H9 (cell line): ENCODE data around the gene B3GNT9. TPM values are rescaled to one million over a fixed set of nuclear protein-coding genes. Genes with fewer than 3 reads are reported as not detected.
A peak's percentile ranks its signal among the peaks of the same experiment; 100 is the strongest.

Experiments used
- DNase-seq: peaks from one replicate; pipeline ENCODE4 v3.0.0-alpha.2; 2017
- H2AFZ ChIP-seq: one replicate; pipeline ENCODE4 v1.6.1; 2013; ENCODE audit warnings: mild to moderate bottlenecking, low read length, control low read depth, moderate library complexity
- H2AK5ac ChIP-seq: 2 replicates; pipeline ENCODE4 v1.6.1; 2013; ENCODE audit warnings: low read length, control low read depth, mixed read lengths; ENCODE audit not compliant: insufficient read length
- H2BK120ac ChIP-seq: one replicate; pipeline ENCODE4 v1.6.1; 2013; ENCODE audit warnings: low read depth, mild to moderate bottlenecking, low read length, control low read depth, inconsistent platforms; ENCODE audit not compliant: poor library complexity, severe bottlenecking
- H2BK12ac ChIP-seq: 2 replicates; pipeline ENCODE4 v1.6.1; 2013; ENCODE audit warnings: low read length, control low read depth, mixed read lengths, low read depth; ENCODE audit not compliant: insufficient read length
- H2BK15ac ChIP-seq: 2 replicates; pipeline ENCODE4 v1.6.1; 2013; ENCODE audit warnings: low read depth, low read length, control low read depth
- H2BK20ac ChIP-seq: one replicate; pipeline ENCODE4 v1.6.1; 2013; ENCODE audit warnings: low read depth, mild to moderate bottlenecking, low read length, control low read depth, inconsistent platforms; ENCODE audit not compliant: poor library complexity, severe bottlenecking
- H2BK5ac ChIP-seq: 2 replicates; pipeline ENCODE4 v1.6.1; 2013; ENCODE audit warnings: low read length, control low read depth, mixed read lengths; ENCODE audit not compliant: insufficient read length
- H3K14ac ChIP-seq: 2 replicates; pipeline ENCODE4 v1.6.1; 2013; ENCODE audit warnings: low read length, control low read depth; ENCODE audit not compliant: insufficient read depth
- H3K18ac ChIP-seq: 2 replicates; pipeline ENCODE4 v1.6.1; 2013; ENCODE audit warnings: low read depth, mild to moderate bottlenecking, mixed read lengths, low read length, control low read depth; ENCODE audit not compliant: insufficient read length
- H3K23ac ChIP-seq: 2 replicates; pipeline ENCODE4 v1.6.1; 2013; ENCODE audit warnings: low read length, control low read depth, mixed read lengths, low read depth; ENCODE audit not compliant: insufficient read length
- H3K23me2 ChIP-seq: 2 replicates; pipeline ENCODE4 v1.6.1; 2013; ENCODE audit warnings: low read depth, mild to moderate bottlenecking, mixed read lengths, low read length, control low read depth; ENCODE audit not compliant: insufficient read length, poor library complexity, severe bottlenecking
- H3K27ac ChIP-seq: 2 replicates; pipeline ENCODE4 v1.5.1; 2013; ENCODE audit warnings: low read length, control low read depth, mixed read lengths, low read depth; ENCODE audit not compliant: insufficient read length
- H3K27me3 ChIP-seq: 2 replicates; pipeline ENCODE4 v1.6.1; 2013; ENCODE audit warnings: low read length, control low read depth, inconsistent platforms; ENCODE audit not compliant: insufficient read depth
- H3K4ac ChIP-seq: 2 replicates; pipeline ENCODE4 v1.6.1; 2013; ENCODE audit warnings: low read depth, mild to moderate bottlenecking, control low read depth, inconsistent platforms, low read length, moderate library complexity
- H3K4me1 ChIP-seq: 2 replicates; pipeline ENCODE4 v1.6.1; 2013; ENCODE audit warnings: low read length, control low read depth, inconsistent platforms; ENCODE audit not compliant: insufficient read depth
- H3K4me2 ChIP-seq: 2 replicates; pipeline ENCODE4 v1.6.1; 2013; ENCODE audit warnings: low read length, control low read depth, mixed read lengths; ENCODE audit not compliant: insufficient read length, insufficient read depth
- H3K56ac ChIP-seq: 2 replicates; pipeline ENCODE4 v1.6.1; 2013; ENCODE audit warnings: low read depth, mild to moderate bottlenecking, mixed read lengths, low read length, control low read depth; ENCODE audit not compliant: insufficient read length
- H3K79me1 ChIP-seq: 2 replicates; pipeline ENCODE4 v1.6.1; 2013; ENCODE audit warnings: low read depth, mild to moderate bottlenecking, moderate library complexity, low read length, control low read depth, inconsistent platforms; ENCODE audit not compliant: insufficient read depth, poor library complexity, severe bottlenecking
- H3K79me2 ChIP-seq: 2 replicates; pipeline ENCODE4 v1.6.1; 2013; ENCODE audit warnings: low read length, control low read depth, inconsistent platforms; ENCODE audit not compliant: insufficient read depth
- H3K9ac ChIP-seq: 2 replicates; pipeline ENCODE4 v1.6.1; 2013; ENCODE audit warnings: low read length, control low read depth, mixed read lengths; ENCODE audit not compliant: insufficient read length; ENCODE audit errors: extremely low read depth
- H3K9me3 ChIP-seq: one replicate; pipeline ENCODE4 v1.6.1; 2013; ENCODE audit warnings: low read depth, low read length, inconsistent platforms; ENCODE audit not compliant: control insufficient read depth
- H3T11ph ChIP-seq: one replicate; pipeline ENCODE4 v1.6.1; 2013; ENCODE audit warnings: mild to moderate bottlenecking, low read length, control low read depth, inconsistent platforms
- H4K20me1 ChIP-seq: one replicate; pipeline ENCODE4 v1.6.1; 2013; ENCODE audit not compliant: control insufficient read depth, insufficient read length, insufficient read depth
- H4K5ac ChIP-seq: 2 replicates; pipeline ENCODE4 v1.6.1; 2013; ENCODE audit warnings: low read depth, mild to moderate bottlenecking, mixed read lengths, low read length, control low read depth; ENCODE audit not compliant: insufficient read length
- H4K8ac ChIP-seq: replicated peaks from 2 replicates; pipeline ENCODE4 v1.6.1; 2013; ENCODE audit warnings: low read length, control low read depth, mixed read lengths, low read depth; ENCODE audit not compliant: insufficient read length
- H4K91ac ChIP-seq: 2 replicates; pipeline ENCODE4 v1.6.1; 2013; ENCODE audit warnings: low read depth, mild to moderate bottlenecking, moderate library complexity, mixed read lengths, low read length, control low read depth; ENCODE audit not compliant: insufficient read length
- H3K27ac Mint-ChIP-seq, 3 experiments: 2 replicates in 2 of 3; 3 replicates in 1 of 3; pipeline ENCODE4 v1.8.0; 2020 to 2021; ENCODE audit warnings: mixed read lengths in 3 of 3, mild to moderate bottlenecking in 1 of 3, moderate library complexity in 1 of 3
- H3K27me3 Mint-ChIP-seq: 2 replicates; pipeline ENCODE4 v1.8.0; 2021; ENCODE audit warnings: low read depth, mild to moderate bottlenecking, moderate library complexity, mixed read lengths
- H3K36me3 Mint-ChIP-seq, 3 experiments: 2 replicates in 2 of 3; 3 replicates in 1 of 3; pipeline ENCODE4 v1.8.0; 2020 to 2021; ENCODE audit warnings: low read depth in 3 of 3, mixed read lengths in 3 of 3; ENCODE audit not compliant: insufficient read depth in 1 of 3
- H3K4me1 Mint-ChIP-seq, 2 experiments: 2 replicates each; pipeline ENCODE4 v1.8.0; 2020; ENCODE audit warnings: mixed read lengths in 2 of 2
- H3K4me3 Mint-ChIP-seq, 2 experiments: 2 replicates in 1 of 2; 3 replicates in 1 of 2; pipeline ENCODE4 v1.8.0; 2020 to 2021; ENCODE audit warnings: mild to moderate bottlenecking in 2 of 2, mixed read lengths in 2 of 2, moderate library complexity in 1 of 2
- H3K9me3 Mint-ChIP-seq, 2 experiments: 2 replicates in 1 of 2; 3 replicates in 1 of 2; pipeline ENCODE4 v1.8.0; 2020; ENCODE audit warnings: mild to moderate bottlenecking in 2 of 2, mixed read lengths in 2 of 2, moderate library complexity in 1 of 2
- CTCF ChIP-seq: fragments of 200-600 bp; sonication (generic); conservative IDR thresholded peaks from 3 replicates; pipeline ENCODE4 v1.8.0; 2021; ENCODE audit warnings: antibody characterized with exemption, mild to moderate bottlenecking
- WGBS: extraction: QIAGEN DNeasy Blood & Tissue Kit; methylation state at CpG from one replicate; pipeline ENCODE4 v1.1.7; 2013; ENCODE audit warnings: missing lambda C conversion rate, low lambda C conversion rate, mixed read lengths; ENCODE audit not compliant: insufficient read length; ENCODE audit errors: extremely low coverage; 5-methylcytosine and 5-hydroxymethylcytosine counted together
- total RNA-seq: library from RNA; stranded (reverse); gene quantifications from 2 replicates; pipeline ENCODE4 v1.2.1, GENCODE V29; 2021

The B3GNT9 gene
- total RNA-seq, 1 experiment from 2014 or later = 11.2 TPM

DNA sequence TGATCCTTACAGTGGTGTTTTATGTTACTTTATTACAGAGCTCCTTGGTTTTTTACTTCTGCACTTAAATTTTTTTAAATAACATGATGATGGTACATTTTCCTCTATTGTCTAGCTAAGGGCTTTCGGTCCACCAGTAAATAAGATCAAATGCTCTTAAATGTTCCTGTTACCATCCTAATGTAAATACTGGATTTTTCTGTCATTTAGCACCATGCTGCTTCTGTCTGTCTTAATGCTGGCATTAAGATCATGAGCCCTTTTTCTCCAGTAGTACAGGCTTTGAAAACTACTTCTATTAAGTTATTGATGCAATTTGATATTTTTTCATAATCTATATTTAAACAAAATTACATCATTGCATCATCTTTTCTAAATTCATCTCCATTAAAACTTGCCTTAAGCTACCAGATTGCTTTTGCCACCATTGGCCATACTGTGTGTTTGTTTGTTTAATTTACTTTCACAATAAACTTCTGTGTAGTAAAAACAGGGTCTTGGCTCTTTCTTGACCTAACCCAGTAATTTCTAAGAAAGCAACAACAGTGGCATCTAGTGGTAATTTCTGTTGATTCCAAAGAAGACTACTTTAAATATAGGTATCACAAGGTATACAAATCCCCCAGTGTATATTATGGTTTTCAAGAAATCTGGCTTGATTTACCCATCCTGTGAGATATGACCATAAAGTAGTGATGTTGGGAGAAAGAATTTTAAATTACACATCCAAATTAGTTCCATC is 50.1 kb downstream of the B3GNT9 start:
- TF ChIP-seq CTCF = peak; percentile 51
- Mint-ChIP-seq H3K9me3 (no peaks in the 10 kb centered on the region; a peak in 1 of 5 replicates), H3K36me3 (peaks cover 0 to 8% (median 4%) of the 10 kb centered on the region in 3 experiments; a peak in 2 of 7 replicates), H3K4me3 (no peak overlapping the region), H3K27me3 (no peaks in the 10 kb centered on the region), H3K4me1 (peaks cover 2% of the 10 kb centered on the region in 2 experiments; a peak in 1 of 4 replicates), H3K27ac (no peak overlapping the region)
- no peaks in the 10 kb centered on the region for H3K79me2 ChIP-seq
- DNase-seq = no peak
- no peak overlapping the region for H3K27ac ChIP-seq
- H2AFZ ChIP-seq = no peak overlapping the region
- no peaks in the 10 kb centered on the region for H3K27me3 ChIP-seq
- no peak overlapping the region for H3K4ac ChIP-seq
- H2BK120ac ChIP-seq = no peak overlapping the region
- H3K9ac ChIP-seq = no peak overlapping the region
- H3K18ac ChIP-seq = no peak overlapping the region
- no peak overlapping the region for H2AK5ac ChIP-seq
- no peaks in the 10 kb centered on the region for H3K23me2 ChIP-seq
- no peaks in the 10 kb centered on the region for H4K20me1 ChIP-seq
- no CpG with 5 or more reads among the region's 1 CpG for WGBS
- no peak overlapping the region for H3K14ac ChIP-seq
- H2BK15ac ChIP-seq = no peak overlapping the region
- H3K4me1 ChIP-seq = no peaks in the 10 kb centered on the region
- no peak overlapping the region for H2BK5ac ChIP-seq
- H4K5ac ChIP-seq = no peak overlapping the region
- H2BK12ac ChIP-seq = no peak overlapping the region
- H3K79me1 ChIP-seq = no peaks in the 10 kb centered on the region
- H4K91ac ChIP-seq = no peak overlapping the region
- peak overlapping the region; percentile 26 for H2BK20ac ChIP-seq
- no peak overlapping the region for H3K4me2 ChIP-seq
- H3K9me3 ChIP-seq = no peaks in the 10 kb centered on the region
- no peak overlapping the region for H3K56ac ChIP-seq
- no peak overlapping the region for H3K23ac ChIP-seq
- no peak overlapping the region for H3T11ph ChIP-seq
- no peak overlapping the region for H4K8ac ChIP-seq
